GM18868 (cell line): ENCODE measurements around the gene IFITM10.

Source experiments
- ATAC-seq: cut with Tn5 transposase; IDR thresholded peaks from one replicate; pipeline ENCODE4 v1.9.1; 2021; ENCODE audit warnings: mild to moderate bottlenecking, moderate library complexity; ENCODE audit not compliant: unreplicated experiment

IFITM10 gene

DNA sequence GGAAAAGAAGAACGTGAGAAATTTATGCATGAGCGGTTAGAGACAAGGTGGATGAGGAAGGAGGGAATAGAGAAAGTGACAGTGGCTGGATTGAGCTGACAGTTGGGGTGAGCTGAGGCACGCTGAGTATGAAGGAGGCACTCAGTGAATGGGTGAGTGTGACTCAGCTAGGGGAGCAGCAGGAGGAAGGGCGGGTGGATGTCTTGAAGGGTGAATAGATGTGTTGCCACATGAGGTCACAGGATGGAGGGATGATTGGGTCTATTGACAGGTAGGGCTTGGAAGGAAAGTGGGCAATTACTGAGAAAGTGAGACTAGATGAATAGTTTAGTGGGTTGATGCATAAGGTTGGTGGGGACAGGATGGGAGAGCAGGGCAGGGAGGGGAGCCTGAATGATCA lies 8.0 kb downstream of the IFITM10 start:
- no peak for ATAC-seq

DNA sequence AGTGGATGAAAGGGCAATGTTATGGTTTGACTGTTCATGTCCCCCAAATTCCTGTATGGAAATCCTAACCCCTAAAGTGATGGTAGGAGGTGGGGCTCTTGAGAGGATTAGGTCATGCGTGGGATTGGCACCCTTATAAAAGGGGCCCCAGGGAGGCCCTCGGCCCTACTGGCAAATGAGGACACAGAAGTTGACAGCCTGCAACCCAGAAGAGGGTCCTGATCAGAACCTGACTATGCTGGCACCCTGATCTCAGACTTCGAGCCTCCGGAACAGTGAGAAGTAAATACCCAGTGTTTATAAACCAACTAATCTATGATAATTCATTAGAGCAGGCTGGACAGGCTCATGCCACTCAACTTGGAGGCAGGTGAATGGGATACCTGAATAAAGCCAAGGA lies 8.7 kb downstream of the IFITM10 start:
- ATAC-seq, result no peak

DNA sequence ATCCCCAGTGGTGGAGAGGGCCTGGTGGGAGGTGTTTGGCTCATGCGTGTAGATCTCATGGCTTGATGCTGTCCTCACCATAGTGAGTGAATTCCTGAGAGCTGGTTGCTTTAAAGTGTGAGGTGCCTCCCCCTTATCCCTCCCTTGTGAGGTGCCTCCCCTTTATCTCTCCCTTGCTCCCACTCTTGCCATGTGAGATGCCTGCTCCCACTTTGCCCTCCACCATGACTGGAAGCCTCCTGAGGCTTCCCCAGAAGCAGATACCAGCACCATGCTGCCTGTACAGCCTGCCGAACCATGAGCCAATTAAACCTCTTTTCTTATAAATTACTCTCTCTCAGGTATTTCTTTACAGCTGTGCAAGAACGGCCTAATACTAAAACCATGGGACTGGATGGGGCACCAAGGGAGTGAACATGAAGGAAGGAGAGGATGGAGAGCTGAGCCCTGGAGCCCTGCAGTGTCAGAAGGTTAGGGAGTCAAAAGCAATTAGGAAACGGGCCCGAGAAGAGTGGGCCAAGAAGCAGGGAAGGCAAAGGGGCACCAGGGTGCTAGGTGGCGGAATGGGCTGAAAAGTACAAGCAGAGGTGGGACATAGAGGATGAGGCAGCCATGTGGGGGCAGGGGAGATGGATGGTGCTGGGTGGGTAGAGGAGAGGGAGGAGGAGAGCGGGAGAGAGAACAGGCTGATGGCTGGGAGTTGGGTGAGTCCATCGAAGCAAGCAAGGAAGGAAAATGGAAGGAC lies 9.4 kb downstream of the IFITM10 start:
- ATAC-seq, result no peak

DNA sequence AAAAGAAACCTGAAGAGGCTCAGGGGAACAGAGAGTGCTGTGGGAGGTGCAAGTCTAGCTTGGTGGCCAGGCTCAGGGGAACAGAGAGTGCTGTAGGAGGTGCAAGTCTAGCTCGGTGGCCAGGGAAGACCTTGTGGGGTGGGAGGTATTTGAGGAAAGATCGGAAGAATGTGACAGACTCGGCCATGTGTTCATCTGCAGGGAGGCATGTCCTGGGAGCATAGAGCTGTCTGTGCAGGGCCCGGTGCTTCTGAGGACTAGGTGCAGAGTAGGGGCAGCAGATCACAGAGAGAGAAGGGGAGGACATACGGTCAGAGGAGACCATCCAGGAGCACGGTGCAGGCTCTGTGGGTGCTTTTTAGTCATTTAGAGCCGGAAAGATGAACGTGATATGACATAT lies 10.8 kb downstream of the IFITM10 start:
- no peak for ATAC-seq

DNA sequence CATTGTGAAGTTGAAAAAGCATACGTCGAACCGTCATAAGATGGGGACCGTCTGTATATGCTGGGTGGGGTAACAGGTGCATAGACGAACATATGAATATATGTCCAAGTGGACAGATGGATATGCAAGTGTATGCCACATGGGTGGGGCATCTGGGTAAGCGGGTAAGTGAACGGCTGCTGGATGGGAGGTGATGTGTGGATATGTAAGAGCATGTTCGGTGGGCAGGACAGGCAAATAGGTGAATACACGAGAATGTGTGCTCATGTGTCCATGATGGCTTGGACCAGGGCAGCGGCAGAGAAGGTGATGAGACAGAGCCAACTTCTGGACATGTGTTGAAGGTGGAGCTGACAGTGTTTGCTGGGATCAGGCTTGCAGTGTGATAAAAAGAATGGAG lies 12.0 kb downstream of the IFITM10 start:
- ATAC-seq, result no peak

DNA sequence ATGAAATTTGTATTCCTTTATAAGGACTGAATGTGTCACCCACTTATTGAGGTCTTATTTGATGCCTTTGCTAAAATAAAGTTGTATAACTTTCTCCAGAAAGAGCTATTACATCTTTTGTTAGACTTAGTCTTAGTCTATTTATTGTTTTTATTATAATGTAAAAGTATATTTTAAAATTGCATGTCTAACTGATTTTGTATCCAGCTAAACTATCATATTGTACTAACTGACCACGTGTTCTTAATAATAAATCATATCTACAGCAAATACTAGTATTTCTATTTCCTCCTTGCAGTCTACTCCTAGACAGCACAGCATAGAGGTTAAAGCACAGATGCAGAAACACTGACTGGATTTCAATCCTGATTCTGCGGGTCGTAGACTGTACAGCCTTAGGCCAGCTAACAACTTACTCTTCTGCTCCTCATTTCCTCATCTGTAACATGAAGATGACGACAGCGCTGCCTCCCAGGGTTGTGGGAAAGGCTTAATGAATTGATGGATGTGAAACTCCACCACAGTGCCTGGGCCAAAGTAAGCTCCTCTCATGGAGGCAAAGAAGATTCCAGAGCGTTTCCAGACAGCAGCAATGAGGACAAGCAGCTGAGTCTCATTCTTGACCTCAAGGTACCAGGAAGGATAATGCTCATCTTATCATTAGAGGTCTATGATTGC lies 13.2 kb downstream of the IFITM10 start:
- ATAC-seq, result no peak

DNA sequence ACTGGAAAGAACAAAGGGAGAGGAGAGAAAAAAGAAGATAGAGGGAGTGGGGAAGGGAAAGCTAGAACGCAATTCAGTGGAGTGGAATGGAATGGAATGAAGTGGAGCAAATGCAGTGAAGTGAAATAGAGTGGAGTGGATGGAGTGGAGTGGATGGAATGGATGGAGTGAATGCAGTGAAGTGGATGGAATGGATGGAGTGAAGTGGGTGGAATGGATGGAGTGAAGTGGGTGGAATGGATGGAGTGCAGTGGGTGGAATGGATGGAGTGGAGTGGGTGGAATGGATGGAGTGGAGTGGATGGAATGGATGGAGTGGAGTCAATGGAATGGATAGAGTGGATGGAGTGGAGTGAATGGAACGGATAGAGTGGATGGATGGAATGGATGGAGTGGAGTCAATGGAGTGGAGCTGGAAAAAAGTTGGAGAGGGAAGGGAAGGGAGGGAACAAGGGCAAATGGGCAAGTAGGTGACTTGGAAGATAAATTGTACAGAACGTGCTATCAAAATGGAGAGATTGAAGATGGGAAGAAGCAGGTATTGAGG lies 13.9 kb downstream of the IFITM10 start:
- ATAC-seq, result no peak

DNA sequence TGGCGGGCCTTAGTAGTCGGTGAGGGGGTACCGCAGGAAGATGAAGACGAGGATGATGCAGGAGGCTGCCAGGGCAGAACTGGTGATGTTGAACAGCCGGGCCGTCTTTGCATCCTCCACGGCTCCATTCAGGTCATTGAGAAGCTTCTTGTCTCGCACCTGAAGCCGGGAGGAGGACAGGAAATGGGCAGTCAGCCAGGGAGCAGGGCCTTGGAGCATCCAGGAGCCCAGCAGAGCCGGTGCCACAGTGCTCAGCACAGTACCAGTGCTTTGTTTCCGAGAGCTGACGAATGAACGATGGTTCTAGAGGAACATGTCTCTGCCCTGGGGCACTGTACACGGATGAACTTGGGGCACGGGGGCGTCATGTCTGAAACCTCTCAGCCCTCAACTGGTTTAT lies 15.1 kb downstream of the IFITM10 start:
- ATAC-seq, result no peak

DNA sequence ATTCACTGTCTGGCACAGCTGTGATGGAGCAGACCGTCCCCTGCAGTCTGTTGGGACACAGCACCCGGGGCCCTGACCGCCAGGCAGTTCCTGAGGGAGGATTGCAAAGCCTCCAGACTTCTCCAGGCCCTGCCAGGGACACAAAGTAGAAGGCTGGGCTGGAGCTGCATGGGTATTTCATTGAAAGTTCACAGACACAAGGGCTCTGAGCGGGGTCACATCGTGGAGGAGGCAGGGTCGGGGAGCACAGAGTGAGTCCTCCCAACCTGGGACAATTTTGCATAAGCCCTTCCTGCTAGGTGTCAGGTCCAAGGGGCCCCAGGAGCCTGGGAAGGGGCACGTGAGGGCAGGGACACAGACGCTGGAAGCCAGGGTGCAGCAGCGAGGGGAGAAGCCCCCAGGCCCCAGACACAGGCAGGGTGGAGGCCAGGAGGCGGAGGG lies 15.7 kb downstream of the IFITM10 start:
- ATAC-seq, result no peak

DNA sequence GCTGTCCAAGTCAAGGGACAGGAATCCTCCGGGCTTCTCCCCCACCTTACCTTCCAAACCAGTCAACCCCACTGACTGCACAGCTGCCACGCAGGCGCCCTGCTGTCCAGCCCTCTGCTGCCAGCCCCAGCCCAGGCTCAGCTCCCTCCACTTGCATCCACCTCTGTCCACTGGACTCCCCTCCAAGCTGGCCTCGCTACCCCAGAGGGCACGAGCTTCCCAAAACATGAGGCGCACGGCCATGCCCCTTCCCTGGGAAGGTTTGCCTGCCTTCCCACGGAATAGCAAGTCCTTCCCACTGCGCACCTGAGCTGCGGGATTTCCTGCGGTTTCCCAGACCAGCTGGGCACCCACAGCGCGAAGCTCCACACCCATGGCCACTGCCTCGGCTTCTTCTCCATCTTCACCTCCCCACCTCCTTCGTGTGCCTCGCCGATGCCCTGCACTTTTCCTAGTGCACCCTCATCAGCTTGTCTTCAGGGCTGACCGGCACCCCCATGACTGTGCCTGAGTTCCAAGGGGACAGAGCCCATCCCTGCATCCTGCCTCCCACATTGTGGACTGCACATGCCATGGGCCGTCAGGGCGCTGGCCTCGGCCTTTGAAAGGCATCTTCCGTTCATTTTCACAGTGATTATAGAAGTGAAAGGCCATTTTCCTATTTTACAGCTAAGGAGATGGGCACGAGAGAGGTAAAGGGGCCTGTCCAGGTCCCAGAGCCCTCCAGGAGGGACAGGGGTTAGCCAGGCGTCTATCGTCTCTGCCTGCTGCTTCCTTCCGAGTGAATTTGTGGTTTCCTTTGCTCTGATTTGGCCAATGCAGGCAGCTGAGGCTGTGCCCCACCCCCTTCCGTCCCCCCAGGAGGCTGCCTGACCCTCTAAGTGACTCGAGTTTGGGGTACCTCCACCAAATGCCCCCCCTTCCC lies 16.4 kb downstream of the IFITM10 start:
- ATAC-seq, result no peak

DNA sequence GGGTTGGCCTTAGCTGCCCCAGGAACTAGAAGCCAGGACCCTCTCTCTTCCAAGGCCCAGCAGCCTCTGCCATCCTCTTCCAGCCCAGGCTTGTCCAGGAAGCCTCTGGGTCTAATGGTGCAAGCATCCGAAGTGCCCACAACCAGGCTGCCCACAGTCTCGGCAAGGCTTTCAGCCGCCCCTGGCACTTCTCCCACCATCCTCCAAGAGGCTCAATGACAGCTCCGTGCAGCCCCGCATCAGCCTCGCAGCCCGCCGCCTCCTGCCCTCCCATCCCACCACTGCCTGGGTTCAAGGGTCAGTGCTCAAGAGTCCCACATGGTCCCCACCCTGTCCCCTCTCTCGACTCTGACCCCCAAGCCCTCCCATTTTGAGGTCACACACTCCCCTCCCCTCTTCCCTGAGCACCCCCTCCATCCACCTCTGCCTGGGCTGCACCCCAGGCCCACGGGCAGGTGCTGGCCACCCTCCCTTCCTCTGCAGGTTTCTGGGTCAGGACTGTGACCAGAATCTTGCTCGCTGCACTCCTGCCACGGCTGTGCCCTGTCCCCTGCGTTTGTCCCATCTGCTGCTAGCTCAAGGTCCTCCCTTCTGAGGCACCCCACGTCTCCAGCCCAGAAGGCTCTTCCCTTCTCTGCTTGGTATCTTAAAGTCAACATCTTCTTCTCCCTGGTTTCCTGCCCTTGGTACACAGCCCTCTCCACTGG lies 17.2 kb downstream of the IFITM10 start:
- ATAC-seq, result no peak

DNA sequence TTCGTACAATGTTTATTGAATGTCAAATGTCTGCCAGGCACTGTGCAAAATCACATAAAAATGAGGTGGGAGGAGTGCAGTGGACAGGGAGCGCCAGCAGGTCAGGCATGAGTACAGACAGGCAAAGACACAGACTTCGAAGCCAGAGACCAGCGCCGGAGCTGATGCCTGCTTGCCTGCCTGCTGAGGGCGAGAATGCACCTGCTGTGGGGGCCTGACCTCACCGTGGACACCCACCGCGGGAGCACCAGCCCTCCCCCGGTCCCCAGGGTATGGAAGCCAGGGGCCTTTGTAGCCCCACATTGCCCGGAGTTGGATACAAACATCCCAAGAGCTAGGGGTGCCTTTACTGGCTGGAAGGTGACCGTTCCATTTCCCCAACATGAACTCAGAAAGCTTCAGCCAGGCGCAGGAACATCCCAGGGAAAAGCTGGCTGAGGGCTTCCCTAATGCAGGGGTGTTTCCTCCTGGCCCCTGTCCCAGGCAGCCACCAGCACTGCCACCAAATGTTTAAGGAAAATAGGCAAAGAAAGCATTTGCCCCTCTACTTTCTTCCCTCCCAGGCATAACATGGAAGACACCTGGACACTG lies 17.9 kb downstream of the IFITM10 start:
- no peak for ATAC-seq

DNA sequence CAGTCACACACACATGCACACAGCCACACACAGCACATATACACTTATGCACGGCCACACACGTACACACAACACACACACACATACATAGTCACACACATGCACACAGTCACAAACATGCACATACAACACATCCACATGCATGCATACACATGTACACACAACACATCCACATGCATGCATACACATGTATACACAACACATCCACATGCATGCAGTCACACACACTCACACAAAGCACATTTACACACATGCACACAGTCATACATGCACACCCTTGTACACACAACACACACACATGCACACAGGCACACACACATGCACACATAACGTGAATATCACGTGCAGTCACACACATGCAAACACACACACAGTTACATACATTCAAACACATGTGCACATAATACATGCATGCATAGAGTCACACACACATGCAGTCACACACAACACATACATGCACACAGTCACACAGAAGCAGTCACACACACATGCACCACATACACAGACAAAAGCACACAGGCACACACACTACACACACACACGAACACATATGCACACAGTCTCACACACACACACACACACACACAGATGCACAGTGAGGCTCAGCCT lies 18.8 kb downstream of the IFITM10 start:
- ATAC-seq, result no peak

DNA sequence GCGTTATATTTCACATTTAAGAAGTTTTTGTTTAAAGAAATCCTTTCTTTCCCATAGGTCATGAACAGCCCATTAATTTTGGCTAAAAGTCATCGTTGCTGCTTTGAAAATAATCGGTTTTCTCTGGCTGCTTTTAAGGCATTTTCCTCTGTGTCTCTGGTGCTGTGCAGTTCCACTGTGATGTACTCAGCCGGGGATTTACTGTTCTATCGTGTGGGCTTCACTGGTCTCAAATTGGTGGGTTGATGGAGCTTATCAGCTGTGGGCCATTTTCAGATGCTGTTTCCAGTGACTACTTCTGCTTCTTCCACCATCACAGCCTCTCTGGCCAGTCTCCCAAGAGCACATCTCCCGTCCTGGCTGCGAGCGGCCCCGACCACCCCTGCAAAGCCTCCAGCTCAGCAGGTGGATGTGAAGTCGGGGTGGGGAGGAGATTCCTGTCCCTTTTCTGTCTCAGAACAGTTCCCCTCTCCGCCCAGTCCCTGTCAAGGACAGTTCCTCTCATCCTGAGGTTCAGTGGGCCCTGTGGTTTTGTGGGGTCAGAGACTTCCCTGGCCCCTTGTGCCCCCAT lies 20.3 kb downstream of the IFITM10 start:
- no peak for ATAC-seq

DNA sequence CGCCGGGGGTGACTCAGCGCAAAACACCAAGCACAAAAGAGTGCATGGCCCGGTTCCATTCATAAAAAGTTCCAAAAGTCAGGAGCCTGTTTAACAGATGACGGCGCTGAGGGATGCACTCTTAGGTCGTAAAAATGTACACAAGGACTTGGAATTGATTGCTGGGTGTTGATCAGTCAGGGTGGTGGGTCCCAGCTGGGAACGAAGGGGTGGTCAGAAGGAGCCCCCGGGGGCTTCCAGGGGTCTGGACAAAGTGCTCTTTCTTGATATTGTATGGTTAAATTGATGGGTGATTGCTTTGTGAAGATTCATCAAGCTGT lies 20.7 kb downstream of the IFITM10 start:
- no peak for ATAC-seq

DNA sequence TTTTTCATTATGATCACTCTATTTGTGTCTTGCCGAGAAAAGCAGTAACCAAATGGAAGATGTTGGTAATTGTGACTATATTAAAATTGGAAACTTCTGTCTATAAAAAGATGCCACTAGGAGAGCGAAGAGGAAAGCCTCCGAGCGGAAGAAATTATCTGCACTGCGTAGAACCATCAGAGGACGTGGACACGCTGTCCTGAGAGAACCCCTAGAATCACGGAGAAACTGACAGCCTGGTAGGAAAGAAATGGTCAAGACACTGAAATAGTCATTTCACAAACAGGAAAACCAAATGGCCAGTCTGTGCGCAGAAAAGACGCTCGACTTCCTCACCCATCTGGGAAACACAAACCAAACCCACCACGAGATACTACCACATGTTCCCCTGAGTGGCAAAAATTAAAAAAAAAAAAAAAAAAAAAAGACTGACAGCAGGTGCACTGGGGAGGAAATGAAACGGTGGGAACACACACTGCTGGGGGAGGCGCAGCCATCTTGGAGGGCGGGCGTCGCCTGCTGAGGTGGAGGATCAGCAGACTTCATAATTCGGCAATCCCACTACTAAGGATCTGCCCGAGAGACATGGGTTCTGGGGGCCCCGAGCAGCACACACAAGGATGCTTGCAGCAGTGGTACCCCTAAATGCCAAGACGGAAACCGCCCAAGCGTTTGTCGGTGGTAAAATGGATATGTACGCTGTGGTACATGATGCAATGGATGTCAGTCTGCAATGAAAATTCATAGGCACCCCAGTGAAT lies 21.3 kb downstream of the IFITM10 start:
- no peak for ATAC-seq

DNA sequence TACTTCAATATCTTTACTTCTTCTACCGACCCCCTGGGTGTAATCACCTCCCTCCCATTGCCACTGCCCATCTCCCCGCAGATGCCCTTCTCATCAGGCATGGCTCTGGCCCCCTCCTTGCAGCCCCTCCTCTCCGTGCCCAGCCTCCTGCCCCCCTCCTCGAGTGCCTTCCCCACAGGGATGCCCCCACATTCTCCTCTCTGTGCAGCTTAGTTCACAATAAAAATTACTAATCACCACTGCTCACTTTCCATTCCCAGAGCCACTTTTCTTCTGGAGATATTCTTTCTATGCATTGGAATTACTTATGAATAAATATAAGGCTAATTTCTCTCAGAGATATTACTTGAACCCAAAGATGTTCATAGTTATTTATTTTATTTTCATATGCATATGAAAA lies 22.1 kb downstream of the IFITM10 start:
- no peak for ATAC-seq

DNA sequence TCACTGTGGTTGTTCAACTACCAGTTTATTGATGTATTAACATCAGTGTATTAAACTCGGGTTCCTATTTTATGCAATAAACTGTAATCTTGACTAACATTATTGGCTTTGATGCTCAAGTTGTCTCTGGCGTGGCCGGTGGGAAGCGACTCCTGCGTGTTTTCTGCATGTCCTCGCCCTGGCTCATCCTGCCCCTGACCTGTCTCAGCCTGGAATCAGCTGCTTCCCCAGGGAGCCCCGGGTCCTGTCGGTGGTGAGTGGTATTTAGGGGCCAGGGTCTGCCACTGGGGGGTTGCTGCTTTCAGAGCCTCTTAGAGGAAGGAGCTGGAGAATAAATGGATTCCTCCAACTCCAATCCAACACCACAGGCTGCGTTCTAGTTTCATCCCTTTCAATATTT lies 22.5 kb downstream of the IFITM10 start:
- ATAC-seq, result no peak

DNA sequence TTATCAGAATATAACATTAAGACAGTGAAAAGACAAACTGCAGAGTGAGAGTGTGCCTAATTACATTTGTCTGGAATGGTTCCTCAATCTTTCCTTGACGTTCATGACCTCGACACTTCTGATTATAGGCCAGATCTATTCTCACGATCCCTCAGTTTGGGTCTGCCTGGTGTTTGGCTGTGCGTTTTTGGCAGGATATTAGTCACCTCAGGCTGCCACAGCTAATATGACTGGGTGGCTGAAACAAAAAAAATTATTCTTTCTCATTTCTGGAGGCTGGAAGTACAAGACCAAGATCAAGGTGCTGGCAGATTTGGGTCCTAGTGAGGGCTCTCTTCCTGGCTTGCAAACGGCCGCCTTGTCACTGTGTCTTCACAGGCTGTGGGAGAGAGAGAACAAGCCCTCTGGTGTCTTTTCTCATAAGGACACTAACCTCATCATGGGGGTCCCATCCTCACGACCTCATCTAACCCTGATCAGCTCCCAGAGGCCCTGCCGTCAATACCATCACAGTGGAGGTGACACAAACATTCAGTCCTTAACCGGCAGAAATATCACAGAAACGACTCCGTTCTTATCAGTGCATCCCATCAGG lies 23.2 kb downstream of the IFITM10 start:
- no peak for ATAC-seq
